SHP77 treated with DMSO at 0.1 percent for 48 hours (cell line): ENCODE data around the gene RPF1.
"Not testable (repeated sequence)": the region's sequence is repeated elsewhere in the genome, so short reads cannot be mapped to it uniquely, and the experiment has no call there.

Experiments used
- DNase-seq: peaks from one replicate; lab custom pipeline; 2025; lab: John Stamatoyannopoulos, UW

RPF1 gene, protein sequence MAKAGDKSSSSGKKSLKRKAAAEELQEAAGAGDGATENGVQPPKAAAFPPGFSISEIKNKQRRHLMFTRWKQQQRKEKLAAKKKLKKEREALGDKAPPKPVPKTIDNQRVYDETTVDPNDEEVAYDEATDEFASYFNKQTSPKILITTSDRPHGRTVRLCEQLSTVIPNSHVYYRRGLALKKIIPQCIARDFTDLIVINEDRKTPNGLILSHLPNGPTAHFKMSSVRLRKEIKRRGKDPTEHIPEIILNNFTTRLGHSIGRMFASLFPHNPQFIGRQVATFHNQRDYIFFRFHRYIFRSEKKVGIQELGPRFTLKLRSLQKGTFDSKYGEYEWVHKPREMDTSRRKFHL

DNA sequence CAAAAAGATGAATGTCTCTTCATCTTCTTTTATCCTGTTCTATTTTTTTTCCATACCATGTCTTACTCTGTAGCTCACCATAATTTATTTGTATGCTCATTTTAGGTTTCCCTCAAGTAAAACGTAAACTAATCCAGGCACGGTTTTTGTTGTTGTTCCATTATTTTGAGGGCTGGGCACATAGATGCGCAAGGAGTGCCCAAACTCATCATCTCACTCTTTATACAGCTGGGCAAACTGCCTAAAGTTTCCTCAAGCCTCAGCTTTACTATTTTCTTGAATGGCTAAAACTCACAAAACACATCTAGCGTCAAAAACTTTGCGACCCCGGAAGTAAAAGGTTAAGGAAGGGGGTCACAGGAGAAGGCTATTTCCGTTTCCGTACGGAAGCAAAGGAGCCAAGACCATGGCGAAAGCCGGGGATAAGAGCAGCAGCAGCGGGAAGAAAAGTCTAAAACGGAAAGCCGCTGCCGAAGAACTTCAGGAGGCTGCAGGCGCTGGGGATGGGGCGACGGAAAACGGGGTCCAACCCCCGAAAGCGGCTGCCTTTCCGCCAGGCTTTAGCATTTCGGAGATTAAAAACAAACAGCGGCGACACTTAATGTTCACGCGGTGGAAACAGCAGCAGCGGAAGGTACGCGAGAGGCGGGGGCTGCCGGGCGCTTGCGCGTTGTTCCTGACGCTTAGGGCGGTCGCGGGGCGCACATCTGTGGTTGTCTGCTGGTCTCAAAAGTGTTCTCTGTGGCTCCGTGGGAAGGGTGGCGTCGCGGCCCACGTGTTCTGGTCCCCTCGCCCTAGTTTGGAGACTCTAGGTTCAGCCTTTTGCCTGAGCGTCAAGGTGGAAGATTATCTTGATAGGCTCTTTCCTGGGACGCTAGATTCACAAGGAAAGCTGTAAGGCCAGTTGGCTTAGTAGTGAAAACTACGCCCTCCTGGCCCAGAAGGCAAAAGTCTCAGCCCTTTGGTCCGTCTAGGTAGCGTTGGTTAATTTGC lies at the start of gene RPF1:
TSS of gene RPF1 (plus strand) at position 391 of the 993 bp plus-strand sequence. CDS start at position 407, 16 bp downstream.
- peak; percentile 86 for DNase-seq

DNA sequence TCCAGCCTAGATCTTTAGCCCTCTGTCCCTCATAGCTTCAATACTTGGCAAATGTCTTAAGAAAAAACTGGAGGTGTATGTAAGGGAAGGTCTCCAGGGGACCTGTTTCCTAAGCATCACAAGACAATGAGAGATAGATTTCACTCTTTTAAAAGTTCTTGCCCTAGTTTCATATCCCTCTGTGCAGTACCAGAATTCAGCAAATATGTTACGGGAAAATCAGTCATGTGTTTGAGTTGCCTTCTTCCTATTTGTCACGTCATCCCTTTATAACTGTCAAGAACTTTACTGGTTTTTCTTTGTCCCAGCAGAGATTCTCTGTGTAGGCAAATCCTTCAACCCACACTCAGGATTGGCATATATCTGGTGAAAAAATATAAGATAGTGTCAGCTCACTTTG lies 48.5 kb upstream of the RPF1 start:
- DNase-seq, result no peak

DNA sequence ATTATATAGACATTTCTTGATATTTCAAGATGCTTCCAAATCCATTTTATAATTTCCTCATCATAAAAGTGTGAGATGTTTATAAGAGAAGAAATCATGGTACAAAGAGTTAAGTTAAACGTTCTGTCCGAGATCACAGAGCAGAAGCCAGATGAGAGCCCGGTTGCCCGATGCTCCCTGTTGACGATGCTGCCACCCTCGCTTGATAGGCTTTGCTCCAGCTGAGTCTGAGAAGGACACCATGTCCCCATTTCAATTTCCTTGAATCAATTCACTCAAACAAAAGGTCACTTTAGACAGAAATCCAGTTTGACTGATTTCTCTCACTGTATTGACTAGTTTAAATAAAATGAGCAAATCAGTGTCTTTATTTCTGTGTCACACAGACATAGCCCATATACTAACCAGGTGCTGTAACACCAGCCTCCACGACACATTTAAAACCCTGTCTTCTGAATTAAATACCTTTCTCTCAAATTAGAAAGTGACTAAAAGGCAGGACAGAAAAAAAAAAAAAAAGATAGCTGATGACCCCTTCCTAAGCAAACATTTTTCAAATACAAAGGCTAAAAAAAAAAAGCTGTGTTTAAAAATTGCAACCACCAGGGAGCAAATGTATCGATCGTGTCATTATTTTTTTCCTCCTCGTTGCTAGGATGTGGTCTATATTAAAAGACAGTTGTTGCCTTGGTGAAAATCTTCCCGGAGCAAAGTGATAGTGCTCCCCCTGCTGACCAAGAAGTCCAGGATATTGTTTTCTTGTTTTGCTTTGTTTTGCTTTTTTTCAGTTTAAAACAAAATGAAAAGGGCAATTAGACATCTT lies 45.6 kb upstream of the RPF1 start:
- peak; percentile 83 for DNase-seq

DNA sequence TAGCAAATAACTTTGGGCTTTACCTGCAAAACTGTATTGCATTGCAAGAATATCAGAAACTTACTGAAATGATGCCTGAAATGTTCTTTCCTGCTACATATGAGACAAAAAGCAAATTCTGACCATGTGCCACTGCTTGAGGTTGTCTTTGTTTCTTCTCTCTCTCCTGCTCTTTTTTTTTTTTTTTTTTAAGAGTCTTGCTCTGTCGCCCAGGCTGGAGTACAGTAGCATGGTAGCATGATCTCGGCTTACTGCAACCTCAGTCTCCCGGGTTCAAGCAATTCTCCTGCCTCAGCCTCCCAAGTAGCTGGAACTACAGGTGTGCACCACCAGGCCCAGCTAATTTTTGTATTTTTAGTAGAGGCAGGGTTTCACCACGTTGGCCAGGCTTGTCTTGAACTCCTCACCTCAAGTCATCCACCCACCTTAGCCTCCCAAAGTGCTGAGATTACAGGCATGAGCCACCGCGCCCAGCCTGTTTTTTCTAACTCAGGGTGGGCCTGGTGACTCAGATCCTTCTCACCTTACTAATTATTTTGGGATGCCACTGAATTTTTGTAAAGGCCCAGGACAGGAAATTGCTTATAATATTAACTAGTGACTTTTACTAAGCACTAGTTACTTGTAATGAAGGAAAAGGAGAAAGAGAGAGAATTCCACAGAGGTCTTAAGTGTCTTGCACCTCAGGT lies 44.8 kb upstream of the RPF1 start:
- no peak for DNase-seq

DNA sequence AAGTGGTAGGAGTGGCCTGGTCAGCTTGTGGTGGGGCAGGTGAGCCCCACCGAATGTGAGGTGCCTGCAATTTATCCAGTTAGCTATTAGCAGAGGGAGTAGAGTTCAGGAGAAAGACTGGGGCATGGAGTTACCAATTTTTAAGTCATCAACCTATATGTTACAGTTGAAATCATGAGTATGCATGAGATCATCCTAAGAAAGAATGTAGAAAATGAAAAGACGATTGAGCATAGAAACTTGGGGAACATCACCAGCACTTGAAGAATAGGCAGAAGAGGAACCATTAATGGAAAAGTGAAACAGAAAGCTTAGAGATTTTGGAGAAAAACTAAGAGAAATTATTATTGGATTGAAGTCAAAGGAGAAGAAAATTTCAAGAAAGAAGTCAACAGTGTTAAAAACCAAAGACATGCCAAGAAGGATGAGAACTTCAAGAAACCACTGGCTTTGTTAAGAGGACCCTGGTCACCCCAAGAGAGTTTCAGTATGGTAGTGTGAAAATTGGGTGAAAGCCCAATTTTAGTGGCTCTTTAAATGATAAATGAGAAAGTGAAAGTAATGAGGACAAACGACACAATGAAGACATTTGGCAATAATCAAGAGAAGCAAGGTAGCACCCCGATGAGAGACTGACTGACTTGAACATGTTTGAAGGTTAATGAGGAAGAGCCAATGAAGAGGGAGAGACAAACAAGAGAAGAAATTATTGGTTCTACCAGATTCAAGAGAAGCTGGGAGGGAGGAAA lies 44.1 kb upstream of the RPF1 start:
- DNase-seq, result no peak

DNA sequence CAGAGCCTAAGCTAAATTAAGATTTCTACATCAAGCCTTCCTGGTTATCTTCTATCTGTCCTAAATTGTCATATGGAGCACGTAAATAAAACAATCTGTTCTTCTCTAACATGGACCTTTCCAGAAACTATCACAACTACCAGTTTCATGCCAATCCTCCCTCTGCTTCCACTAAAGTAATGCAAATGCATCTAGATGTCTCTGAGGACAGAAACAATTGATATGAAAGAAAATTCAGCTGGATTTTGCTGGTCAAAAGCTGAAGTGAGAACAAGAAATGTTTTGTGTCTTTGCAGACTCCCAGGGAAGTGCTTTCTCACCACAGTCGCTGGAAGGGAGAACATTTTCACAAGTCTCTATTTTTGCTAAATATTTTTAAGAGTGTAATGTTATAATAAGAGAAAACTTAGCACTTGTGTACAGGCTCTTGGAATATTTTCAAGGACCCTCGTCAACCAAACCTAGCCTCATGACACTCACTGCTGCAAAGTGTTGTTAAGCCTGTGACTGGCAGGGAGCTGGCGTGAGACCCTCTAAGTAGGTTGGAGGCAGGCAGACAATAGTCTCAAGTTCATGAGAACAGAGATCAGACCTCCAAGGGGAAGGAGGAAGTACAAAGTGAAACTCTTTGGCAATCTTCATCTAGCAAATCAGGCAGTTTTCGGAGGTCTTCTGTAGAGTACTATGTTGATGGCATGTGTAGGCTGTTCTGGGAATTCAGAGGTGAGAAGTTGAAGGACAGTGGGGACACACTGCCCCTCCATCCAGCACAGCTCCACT lies 42.0 kb upstream of the RPF1 start:
- DNase-seq, result no peak

DNA sequence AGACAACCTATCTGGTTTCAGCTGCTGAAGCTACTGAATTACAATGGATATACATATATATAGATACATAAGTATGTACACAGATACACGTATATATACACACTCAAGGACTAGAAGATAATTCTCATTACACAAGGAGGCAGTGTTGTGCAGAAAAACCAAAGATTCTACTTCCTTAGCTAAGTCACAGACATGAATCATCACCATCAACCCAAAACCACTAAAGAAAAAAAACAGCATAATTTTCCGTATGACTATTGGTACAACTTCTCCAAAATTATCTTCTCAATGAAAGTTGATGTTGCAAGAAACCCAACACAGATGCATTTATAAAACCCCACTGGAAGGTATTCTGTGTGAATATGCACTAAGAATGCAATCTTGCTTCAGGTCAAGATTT lies 36.8 kb upstream of the RPF1 start:
- no peak for DNase-seq

DNA sequence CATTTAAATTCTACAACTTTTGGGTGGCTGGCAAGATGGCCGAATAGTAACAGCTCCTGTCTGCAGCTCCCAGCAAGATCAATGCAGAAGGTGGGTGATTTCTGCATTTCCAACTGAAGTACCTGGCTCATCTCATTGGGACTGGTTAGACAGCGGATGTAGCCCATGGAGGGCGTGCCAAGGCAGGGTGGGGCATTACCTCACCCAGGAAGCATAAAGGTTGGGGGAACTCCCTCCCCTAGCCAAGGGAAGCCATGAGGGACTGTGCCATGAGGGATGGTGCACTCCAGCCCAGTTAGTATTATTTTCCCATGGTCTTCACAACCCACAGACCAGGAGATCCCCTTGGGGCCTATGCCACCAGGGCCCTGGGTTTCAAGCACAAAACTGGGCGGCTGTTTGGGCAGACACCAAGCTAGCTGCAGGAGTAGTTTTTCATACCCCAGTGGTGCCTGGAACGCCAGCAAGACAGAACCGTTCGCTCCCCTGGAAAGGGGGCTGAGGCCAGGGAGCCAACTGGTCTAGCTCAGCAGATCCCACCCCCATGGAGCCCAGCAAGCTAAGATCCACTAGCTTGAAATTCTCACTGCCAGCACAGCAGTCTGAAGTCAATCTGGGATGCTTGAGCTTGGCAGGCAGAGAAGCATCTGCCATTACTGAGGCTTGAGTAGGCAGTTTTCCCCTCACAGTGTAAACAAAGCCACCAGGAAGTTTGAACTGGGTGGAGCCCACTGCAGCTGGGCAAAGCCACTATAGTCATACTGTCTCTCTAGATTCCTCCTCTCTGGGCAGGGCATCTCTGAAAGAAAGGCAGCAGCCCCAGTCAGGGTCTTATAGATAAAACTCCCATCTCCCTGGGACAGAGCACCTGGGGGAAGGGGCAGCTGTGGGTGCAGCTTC lies 36.1 kb upstream of the RPF1 start:
- DNase-seq, result not testable (repeated sequence)

DNA sequence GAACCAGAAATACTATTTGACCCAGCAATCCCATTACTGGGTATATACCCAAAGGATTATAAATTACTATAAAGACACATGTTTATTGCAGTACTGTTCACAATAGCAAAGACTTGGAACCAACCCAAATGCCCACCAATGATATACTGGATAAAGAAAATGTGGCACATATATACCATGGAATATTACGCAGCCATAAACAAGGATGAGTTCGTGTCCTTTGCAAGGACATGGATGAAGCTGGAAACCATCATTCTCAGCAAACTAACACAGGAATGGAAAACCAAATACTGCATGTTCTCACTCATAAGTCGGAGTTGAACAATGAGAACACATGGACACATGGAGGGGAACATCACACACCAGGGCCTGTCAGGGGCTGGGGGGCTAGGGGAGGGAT lies 30.4 kb upstream of the RPF1 start:
- not testable (repeated sequence) for DNase-seq

DNA sequence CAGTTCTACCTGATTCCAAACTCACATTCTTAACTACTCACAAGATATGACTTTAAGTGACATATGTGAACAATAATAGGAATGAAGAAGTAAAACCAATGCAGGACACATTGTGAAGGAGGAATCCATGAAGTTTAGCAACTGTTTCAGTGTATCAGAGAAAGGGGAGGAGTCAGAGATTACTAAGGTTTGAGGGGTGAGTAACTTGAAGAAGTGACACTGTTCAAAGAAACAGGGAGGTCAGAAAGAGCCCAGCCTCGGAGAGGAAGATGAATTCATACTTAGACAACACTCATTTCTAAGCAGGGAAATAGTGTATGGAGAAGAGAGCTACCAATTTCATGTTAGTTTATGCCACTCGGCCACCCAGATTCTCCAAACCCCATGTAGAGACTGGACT lies 28.2 kb upstream of the RPF1 start:
- DNase-seq, result no peak

DNA sequence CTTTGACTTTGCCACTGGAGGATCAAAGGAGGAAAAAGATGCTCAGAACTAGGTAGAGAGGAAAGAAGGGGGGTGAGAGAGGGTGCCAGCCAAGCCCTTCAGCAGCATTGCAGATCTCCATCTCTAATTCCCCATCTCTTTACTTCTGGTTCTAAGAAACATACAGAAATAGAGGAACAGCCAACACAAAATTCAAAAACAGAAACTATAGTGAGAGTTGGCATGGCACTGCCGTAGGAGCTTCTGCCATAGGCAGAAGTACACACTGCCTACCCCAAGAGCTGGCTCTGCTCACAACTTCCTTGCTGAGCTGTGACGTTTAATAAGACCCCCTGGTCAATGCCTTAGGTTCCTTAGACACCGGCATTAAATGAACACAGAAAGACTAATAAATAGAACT lies 26.6 kb upstream of the RPF1 start:
- no peak for DNase-seq

DNA sequence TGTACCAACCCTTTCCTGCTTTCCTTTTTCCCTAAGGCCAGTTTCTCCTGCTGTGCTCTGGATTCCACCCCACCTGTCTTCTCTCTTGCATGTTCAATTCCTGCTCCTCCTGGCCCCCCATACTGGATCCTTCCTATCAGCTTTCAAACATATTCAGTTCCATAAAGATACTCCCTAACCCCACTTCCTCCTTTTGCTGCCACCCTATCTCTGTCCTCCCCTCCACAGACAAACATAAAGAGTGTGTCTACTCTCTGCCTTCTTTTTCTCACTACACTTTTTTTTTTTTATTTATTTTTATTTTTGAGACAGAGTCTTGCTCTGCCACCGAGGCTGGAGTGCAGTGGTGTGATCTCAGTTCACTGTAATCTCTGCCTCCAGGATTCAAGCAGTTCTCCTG lies 16.9 kb upstream of the RPF1 start:
- no peak for DNase-seq

DNA sequence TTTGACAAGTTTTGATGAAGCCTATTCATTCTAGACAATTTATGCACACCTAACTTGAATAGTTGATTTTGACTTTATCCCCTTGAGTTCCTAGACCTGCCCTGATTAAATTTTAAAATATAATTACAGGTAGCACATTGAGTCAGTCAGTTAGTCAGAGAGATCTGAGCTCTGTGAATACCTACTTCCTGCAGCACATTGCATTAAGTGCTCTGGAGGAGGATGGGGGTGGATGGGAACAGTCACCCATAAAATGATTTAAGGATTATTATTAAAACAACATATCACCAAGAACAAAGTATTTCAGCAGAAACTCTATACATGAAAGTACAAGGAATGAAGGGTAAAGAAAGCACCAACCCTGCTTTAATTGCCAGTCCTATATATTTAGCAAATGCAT lies 11.8 kb upstream of the RPF1 start:
- no peak for DNase-seq

DNA sequence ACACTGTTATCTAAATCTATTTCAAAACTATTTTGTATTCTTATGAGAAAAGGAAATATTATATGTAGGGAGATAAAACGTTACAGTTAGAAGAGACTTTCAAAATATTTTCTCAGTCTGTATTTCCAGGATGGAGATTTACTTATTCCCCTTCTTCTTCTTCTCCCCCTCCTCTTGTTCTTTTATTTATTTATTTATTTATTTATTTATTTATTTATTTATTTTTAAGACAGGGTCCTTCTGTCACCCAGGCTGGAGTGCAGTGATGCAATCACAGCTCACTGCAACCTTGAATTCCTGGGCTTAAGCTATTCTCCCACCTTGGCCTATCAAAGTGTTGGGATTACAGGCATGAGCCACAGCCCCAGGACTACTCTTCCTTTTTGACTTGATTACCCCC lies 2.8 kb upstream of the RPF1 start:
- no peak for DNase-seq

DNA sequence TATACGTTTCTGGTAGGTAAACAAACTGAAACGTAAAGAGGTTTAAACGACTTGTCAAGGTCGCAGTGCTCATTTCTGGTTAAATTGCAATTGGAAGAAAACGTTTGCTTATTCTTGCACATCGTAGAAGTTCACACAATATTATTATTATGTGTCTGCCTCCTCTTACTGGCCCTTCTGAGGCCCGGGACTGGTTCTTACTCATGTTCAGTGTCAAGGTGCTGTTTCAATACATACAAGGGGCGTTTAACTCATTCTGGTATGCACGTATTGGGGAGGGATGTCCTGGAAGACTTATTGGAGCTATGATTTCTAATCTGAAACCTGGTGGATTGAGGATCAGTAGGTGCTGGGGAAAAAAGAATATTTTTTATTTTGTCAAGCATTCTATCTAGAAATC lies 932 bp downstream of the RPF1 start:
- no peak for DNase-seq

DNA sequence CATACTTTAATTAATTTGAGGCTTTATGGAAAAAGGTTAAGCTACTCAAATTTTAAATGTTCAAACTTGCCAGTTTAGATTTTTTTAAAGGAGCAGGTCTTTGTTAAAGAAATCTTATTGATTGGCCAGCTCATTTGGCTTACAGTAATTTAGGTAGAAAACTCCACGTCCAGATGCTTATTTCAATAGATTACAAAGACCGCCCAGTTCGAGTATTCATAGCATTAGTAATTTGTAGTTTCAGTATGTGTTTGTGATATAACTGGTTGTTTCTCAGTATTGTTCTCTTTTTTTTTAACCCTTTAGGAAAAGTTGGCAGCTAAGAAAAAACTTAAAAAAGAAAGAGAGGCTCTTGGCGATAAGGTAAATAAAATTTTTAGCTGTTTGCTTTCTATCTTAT lies 1.6 kb downstream of the RPF1 start:
- DNase-seq, result no peak

DNA sequence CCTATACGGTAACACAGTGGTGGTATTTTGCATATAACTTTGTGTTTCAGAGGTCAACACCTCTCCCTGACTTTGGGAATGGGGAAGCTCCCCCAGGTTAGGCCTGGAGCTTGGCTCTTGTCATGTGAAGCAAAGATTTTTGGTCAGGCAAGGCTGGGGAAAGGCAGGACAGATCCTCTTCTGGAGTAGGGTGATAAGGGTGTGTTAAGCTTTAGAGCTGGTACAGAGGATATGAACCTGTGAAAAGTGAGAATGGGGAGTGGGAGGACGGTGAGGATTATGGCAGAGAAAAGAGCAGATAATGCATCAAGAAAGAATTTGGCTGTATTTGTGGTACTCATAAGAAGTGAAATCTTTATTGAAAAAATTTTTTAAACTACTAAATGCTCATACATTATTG lies 2.3 kb downstream of the RPF1 start:
- DNase-seq, result no peak

DNA sequence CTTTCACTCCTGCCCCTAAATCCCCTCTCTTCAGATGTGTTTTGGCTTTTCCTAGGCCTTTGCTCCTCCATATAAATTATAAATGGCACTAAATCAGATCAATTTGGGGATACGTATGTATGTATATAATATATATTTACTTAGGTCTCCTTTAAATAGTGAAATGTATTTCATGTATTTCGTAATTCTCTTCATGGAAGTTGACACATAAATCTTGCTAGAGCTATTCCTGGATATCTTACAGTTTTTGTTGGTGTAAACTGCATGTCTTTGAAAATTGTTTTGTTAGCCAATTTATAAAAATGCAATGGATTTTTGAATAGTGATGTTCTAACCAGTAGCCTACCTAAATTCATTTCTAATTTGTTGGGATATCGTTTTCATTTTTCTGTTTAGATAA lies 9.0 kb downstream of the RPF1 start:
- DNase-seq, result no peak

DNA sequence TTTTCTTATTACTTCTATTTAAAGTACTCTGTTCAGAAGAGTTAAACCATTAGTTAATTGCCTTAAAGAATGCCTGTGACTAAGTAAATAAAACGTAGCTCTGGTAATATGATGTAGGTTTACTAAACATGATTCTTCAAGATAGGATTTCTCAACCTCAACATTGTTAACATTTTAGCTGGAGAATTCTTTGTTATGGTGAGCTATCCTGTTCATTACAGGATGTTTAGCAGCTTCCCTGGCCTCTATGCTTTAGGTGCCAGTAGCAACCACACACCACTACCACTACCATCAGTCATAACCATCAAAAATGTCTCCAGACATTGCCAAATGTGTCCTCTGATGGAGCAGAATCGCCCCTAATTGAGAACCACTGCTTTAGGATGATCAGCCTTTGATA lies 10.7 kb downstream of the RPF1 start:
- DNase-seq, result no peak
